ENCODE results near the gene GSTM3. TPM values are rescaled to one million over a fixed set of nuclear protein-coding genes. Genes with fewer than 3 reads are reported as not detected.
"Not testable (repeated sequence)": the region's sequence is repeated elsewhere in the genome, so short reads cannot be mapped to it uniquely, and the experiment has no call there.

Gene GSTM3
- total and polyA plus RNA-seq, 2 of the 13 experiments (the other 11 are each of a cell fraction or from before 2014, with no cell fraction given), result 127 to 142 TPM

DNA sequence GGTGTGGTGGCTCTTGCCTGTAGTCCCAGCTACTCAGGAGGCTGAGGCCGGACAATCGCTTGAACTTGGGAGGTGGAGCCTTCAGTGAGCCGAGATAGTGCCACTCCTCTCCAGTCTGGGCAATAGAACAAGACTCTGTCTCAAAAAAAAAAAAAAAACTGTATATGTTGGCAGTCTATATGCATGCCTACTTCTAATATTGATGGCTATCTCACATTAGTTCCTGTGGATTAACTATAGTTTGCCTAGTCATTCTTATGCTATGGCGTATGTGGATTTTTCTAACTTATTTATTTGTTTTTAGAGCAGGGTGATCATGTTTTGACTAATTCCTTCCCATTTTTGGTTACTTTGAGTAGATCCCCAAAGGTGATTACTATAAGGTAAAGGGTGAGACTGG is 43.8 kb downstream of the GSTM3 start:
- no peaks in the 10 kb centered on the region for H3K9me3 ChIP-seq (ENCODE audit: low read length)
- DNase-seq (ENCODE audit: low spot score), result no peak
- BruUV-seq (replicated peaks), result no TSS peak
- no peak for ATAC-seq
- WGBS (ENCODE audit: low lambda C conversion rate), result 57% methylated on average over 4 of the region's 4 CpGs
- no peaks in the 10 kb centered on the region for H3K36me3 ChIP-seq (replicated peaks in 1 of 2; ENCODE audit: control insufficient read depth in 1 of 2, insufficient read depth in 2 of 2, low read length in 2 of 2)
- no peak for TF ChIP-seq ZNF746 (CRISPR knock-in tag; IDR thresholded peaks at IDR 0.05)
- no peak for TF ChIP-seq SOX5 (CRISPR knock-in tag; IDR thresholded peaks at IDR 0.05; ENCODE audit: borderline replicate concordance)
- TF ChIP-seq MXD1 (CRISPR knock-in tag; IDR thresholded peaks at IDR 0.05), result no peak
- no peak for TF ChIP-seq AGO2 (optimal IDR thresholded peaks at IDR 0.05; ENCODE audit: low read depth, low read length)
- no peak for TF ChIP-seq KAT8 (CRISPR knock-in tag; IDR thresholded peaks at IDR 0.05)
- no peak for TF ChIP-seq RARG (CRISPR knock-in tag; IDR thresholded peaks at IDR 0.05; ENCODE audit: low read depth)
- TF ChIP-seq U2AF1 (optimal IDR thresholded peaks at IDR 0.05; ENCODE audit: low read depth, low read length), result no peak
- TF ChIP-seq ATF7-NPFF (CRISPR knock-in tag; IDR thresholded peaks at IDR 0.05; ENCODE audit: low read depth), result no peak
- TF ChIP-seq ZSCAN12 (CRISPR knock-in tag; IDR thresholded peaks at IDR 0.05), result no peak
- TF ChIP-seq NFE2L1 (CRISPR knock-in tag; IDR thresholded peaks at IDR 0.05; ENCODE audit: borderline replicate concordance), result no peak
- no peak for TF ChIP-seq ZNF124 (CRISPR knock-in tag; IDR thresholded peaks at IDR 0.05)
- TF ChIP-seq PCBP2 (optimal IDR thresholded peaks at IDR 0.05; ENCODE audit: low read depth, low read length, poor library complexity, severe bottlenecking), result no peak
- TF ChIP-seq KLF15 (CRISPR knock-in tag; IDR thresholded peaks at IDR 0.05; ENCODE audit: borderline replicate concordance), result no peak
- TF ChIP-seq ZNF549 (CRISPR knock-in tag; IDR thresholded peaks at IDR 0.05), result no peak
- no peak for TF ChIP-seq ZNF737 (CRISPR knock-in tag; IDR thresholded peaks at IDR 0.05; ENCODE audit: borderline replicate concordance)
- TF ChIP-seq RORA (CRISPR knock-in tag; IDR thresholded peaks at IDR 0.05), result no peak
- H3K4me2 ChIP-seq (ENCODE audit: low read depth, low read length), result no peak overlapping the region
- H3K4me3 ChIP-seq (replicated peaks in 1 of 3; ENCODE audit: insufficient read depth in 1 of 3, low read depth in 2 of 3, low read length in 3 of 3), result no peak overlapping the region
- H3K4me1 ChIP-seq (ENCODE audit: insufficient read depth, low read length), result no peaks in the 10 kb centered on the region
- CTCF ChIA-PET (ENCODE audit: low intra/inter-chr PET ratio, low total read pairs), result no interaction called here
- intact Hi-C loops (cut with micrococcal nuclease; ENCODE audit: unreplicated experiment), result no loop called here
- H3K27me3 ChIP-seq (ENCODE audit: control insufficient read depth in 1 of 2, insufficient read depth in 2 of 2, low read length in 2 of 2), result no peaks in the 10 kb centered on the region
- H3K9ac ChIP-seq (ENCODE audit: insufficient read depth, low read depth, low read length), result no peak overlapping the region
- FAIRE-seq, result no peak
- H4K20me1 ChIP-seq (ENCODE audit: insufficient read depth, low read length), result no peaks in the 10 kb centered on the region
- no peaks in the 10 kb centered on the region for H3K79me2 ChIP-seq (ENCODE audit: insufficient read depth, low read length)
- in situ Hi-C loops (cut with HindIII; ENCODE audit: extremely low pct_ligation_motif_present, low pct_unique_long_range_greater_than_20kb), result no loop called here
- H3K27ac ChIP-seq (ENCODE audit: extremely low read length, insufficient read depth, low read length), result no peak overlapping the region
- POLR2A ChIA-PET, result no interaction called here
- H2AFZ ChIP-seq (ENCODE audit: low read length), result no peak overlapping the region

- FAIRE-seq; in situ Hi-C loops (cut with HindIII; ENCODE audit: extremely low pct_ligation_motif_present, low pct_unique_long_range_greater_than_20kb); H3K9me3 ChIP-seq (ENCODE audit: low read length); H3K4me2 ChIP-seq (ENCODE audit: low read depth, low read length); BruUV-seq (replicated peaks); H3K4me3 ChIP-seq (replicated peaks in 1 of 3; ENCODE audit: insufficient read depth in 1 of 3, low read depth in 2 of 3, low read length in 3 of 3); H3K9ac ChIP-seq (ENCODE audit: insufficient read depth, low read depth, low read length); H2AFZ ChIP-seq (ENCODE audit: low read length); H3K4me1 ChIP-seq (ENCODE audit: insufficient read depth, low read length); H3K27ac ChIP-seq (ENCODE audit: extremely low read length, insufficient read depth, low read length); DNase-seq (ENCODE audit: low spot score); H3K27me3 ChIP-seq (ENCODE audit: control insufficient read depth in 1 of 2, insufficient read depth in 2 of 2, low read length in 2 of 2); ATAC-seq; H4K20me1 ChIP-seq (ENCODE audit: insufficient read depth, low read length); POLR2A ChIA-PET; CTCF ChIA-PET (ENCODE audit: low intra/inter-chr PET ratio, low total read pairs); H3K79me2 ChIP-seq (ENCODE audit: insufficient read depth, low read length); intact Hi-C loops (cut with micrococcal nuclease; ENCODE audit: unreplicated experiment); H3K36me3 ChIP-seq (replicated peaks in 1 of 2; ENCODE audit: control insufficient read depth in 1 of 2, insufficient read depth in 2 of 2, low read length in 2 of 2): not testable (repeated sequence)
- 7% methylated on average over 3 of the region's 3 CpGs for WGBS (ENCODE audit: low lambda C conversion rate)
Measured at GRCh38 chr1:109695138-109695537, 45.7 kb downstream of the GSTM3 start.

DNA sequence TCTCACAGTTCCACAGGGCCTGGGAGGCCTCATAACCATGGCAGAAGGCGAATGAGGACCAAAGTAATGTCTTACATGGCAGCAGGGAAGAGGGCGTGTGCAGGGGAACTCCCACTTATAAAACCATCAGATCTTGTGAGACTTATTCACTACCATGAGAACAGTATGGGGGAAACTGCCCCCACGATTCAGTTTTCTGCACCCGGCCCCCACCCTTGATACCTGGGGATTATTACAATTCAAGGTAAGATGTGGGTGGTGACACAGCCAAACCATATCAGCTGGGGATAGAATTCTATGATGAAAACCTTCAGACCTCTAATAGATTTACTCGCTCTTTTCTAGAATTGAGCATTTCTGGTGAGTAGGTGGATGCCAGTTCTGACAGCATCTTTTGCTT is 46.4 kb downstream of the GSTM3 start:
- CTCF ChIA-PET (ENCODE audit: low intra/inter-chr PET ratio, low total read pairs); H3K27ac ChIP-seq (ENCODE audit: extremely low read length, insufficient read depth, low read length); H3K4me3 ChIP-seq (replicated peaks in 1 of 3; ENCODE audit: insufficient read depth in 1 of 3, low read depth in 2 of 3, low read length in 3 of 3); H3K9me3 ChIP-seq (ENCODE audit: low read length); H2AFZ ChIP-seq (ENCODE audit: low read length); DNase-seq (ENCODE audit: low spot score); ATAC-seq; H4K20me1 ChIP-seq (ENCODE audit: insufficient read depth, low read length); H3K79me2 ChIP-seq (ENCODE audit: insufficient read depth, low read length); H3K27me3 ChIP-seq (ENCODE audit: control insufficient read depth in 1 of 2, insufficient read depth in 2 of 2, low read length in 2 of 2); H3K4me1 ChIP-seq (ENCODE audit: insufficient read depth, low read length); BruUV-seq (replicated peaks); in situ Hi-C loops (cut with HindIII; ENCODE audit: extremely low pct_ligation_motif_present, low pct_unique_long_range_greater_than_20kb); H3K9ac ChIP-seq (ENCODE audit: insufficient read depth, low read depth, low read length); H3K36me3 ChIP-seq (replicated peaks in 1 of 2; ENCODE audit: control insufficient read depth in 1 of 2, insufficient read depth in 2 of 2, low read length in 2 of 2); FAIRE-seq; POLR2A ChIA-PET; intact Hi-C loops (cut with micrococcal nuclease; ENCODE audit: unreplicated experiment); H3K4me2 ChIP-seq (ENCODE audit: low read depth, low read length): not testable (repeated sequence)
- WGBS (ENCODE audit: low lambda C conversion rate), result 75% methylated on average over 1 of the region's 5 CpGs

All from HepG2 (cell line).